ENCODE data around the gene EIF4E3.

- TF ChIP-seq, protein P1, sequence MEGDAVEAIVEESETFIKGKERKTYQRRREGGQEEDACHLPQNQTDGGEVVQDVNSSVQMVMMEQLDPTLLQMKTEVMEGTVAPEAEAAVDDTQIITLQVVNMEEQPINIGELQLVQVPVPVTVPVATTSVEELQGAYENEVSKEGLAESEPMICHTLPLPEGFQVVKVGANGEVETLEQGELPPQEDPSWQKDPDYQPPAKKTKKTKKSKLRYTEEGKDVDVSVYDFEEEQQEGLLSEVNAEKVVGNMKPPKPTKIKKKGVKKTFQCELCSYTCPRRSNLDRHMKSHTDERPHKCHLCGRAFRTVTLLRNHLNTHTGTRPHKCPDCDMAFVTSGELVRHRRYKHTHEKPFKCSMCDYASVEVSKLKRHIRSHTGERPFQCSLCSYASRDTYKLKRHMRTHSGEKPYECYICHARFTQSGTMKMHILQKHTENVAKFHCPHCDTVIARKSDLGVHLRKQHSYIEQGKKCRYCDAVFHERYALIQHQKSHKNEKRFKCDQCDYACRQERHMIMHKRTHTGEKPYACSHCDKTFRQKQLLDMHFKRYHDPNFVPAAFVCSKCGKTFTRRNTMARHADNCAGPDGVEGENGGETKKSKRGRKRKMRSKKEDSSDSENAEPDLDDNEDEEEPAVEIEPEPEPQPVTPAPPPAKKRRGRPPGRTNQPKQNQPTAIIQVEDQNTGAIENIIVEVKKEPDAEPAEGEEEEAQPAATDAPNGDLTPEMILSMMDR (IDR thresholded peaks at IDR 0.05; ENCODE audit: insufficient read depth, low read depth, low read length) = no peak
- no peak for TF ChIP-seq EZH2 (IDR thresholded peaks at IDR 0.05; ENCODE audit: insufficient read depth, low read length)
Observed at GRCh38 chr3:71724584-71725270, 475 bp downstream of the EIF4E3 start.

All from astrocyte (in vitro differentiated cells and primary cell).